PC-3 (cell line): Measurements from ENCODE around the gene GDAP2.

ENCODE experiments used
- CTCF ChIP-seq: fragments of 300-600 bp; sonication (generic); conservative IDR thresholded peaks from 2 replicates; pipeline ENCODE4 v1.5.1; 2017; ENCODE audit warnings: antibody characterized with exemption, low read depth, mild to moderate bottlenecking, low read length
- EZH2 ChIP-seq: fragments of 300-600 bp; sonication (generic); IDR thresholded peaks from one replicate; pipeline ENCODE4 v1.6.1; 2017; ENCODE audit warnings: antibody characterized with exemption, mild to moderate bottlenecking, low read length; ENCODE audit not compliant: unreplicated experiment

GRCh38 chr1:117838911-117839310, 90.5 kb downstream of the GDAP2 start:
- no peak for TF ChIP-seq CTCF
- no peak for TF ChIP-seq EZH2
